Measurements from ENCODE around the gene SPATS1.
"Not testable (repeated sequence)": the region's sequence is repeated elsewhere in the genome, so short reads cannot be mapped to it uniquely, and the experiment has no call there.

The SPATS1 gene

DNA sequence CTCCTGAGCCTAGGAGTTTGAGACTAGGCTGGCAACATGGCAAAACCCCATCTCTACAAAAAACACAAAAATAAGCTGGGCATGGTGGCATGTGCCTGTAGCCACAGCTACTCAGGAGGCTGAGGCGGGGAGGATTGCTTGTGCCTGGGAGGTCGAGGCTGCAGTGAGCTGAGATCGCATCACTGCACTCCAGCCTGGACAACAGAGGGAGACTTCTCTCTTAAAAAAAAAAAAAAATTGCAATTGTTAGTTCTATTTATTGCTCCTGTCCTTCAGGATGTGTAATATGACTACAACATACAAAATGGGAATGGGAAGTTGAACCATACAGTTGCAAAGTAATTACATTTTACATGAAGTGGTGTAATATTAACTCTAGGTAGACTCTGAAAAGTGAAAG is 21.2 kb upstream of the SPATS1 start:
- Histone ChIP-seq H4K20me1 (ENCODE audit: insufficient read depth, low read length) (no peaks in the 10 kb centered on the region), H3K27ac (ENCODE audit: low read depth, low read length, poor library complexity, severe bottlenecking) (no peak overlapping the region), H3K27me3 (ENCODE audit: insufficient read depth, low read length) (no peaks in the 10 kb centered on the region), H3K79me2 (ENCODE audit: insufficient read depth, low read length) (no peaks in the 10 kb centered on the region), H3K9me3 (ENCODE audit: low read length) (no peaks in the 10 kb centered on the region), H3K36me3 (ENCODE audit: insufficient read depth, low read length) (no peaks in the 10 kb centered on the region), H3K9me2 (ENCODE audit: low read depth, low read length) (no peaks in the 10 kb centered on the region), H2AFZ (ENCODE audit: low read length) (no peak overlapping the region), H3F3A (ENCODE audit: insufficient read depth, low read length) (no peaks in the 10 kb centered on the region), H3K4me3 (ENCODE audit: low read depth, low read length, poor library complexity, severe bottlenecking) (no peak overlapping the region), H3K4me2 (ENCODE audit: low read length) (no peak overlapping the region), H3K9ac (ENCODE audit: low read length) (no peak overlapping the region), H3K4me1 (ENCODE audit: insufficient read depth, low read length, severe bottlenecking) (no peaks in the 10 kb centered on the region)
- TF ChIP-seq, protein P1, sequence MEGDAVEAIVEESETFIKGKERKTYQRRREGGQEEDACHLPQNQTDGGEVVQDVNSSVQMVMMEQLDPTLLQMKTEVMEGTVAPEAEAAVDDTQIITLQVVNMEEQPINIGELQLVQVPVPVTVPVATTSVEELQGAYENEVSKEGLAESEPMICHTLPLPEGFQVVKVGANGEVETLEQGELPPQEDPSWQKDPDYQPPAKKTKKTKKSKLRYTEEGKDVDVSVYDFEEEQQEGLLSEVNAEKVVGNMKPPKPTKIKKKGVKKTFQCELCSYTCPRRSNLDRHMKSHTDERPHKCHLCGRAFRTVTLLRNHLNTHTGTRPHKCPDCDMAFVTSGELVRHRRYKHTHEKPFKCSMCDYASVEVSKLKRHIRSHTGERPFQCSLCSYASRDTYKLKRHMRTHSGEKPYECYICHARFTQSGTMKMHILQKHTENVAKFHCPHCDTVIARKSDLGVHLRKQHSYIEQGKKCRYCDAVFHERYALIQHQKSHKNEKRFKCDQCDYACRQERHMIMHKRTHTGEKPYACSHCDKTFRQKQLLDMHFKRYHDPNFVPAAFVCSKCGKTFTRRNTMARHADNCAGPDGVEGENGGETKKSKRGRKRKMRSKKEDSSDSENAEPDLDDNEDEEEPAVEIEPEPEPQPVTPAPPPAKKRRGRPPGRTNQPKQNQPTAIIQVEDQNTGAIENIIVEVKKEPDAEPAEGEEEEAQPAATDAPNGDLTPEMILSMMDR (IDR thresholded peaks at IDR 0.05; ENCODE audit: low read length): no peak
- no peak for TF ChIP-seq EZH2 (IDR thresholded peaks at IDR 0.05; ENCODE audit: borderline replicate concordance, low read length)

DNA sequence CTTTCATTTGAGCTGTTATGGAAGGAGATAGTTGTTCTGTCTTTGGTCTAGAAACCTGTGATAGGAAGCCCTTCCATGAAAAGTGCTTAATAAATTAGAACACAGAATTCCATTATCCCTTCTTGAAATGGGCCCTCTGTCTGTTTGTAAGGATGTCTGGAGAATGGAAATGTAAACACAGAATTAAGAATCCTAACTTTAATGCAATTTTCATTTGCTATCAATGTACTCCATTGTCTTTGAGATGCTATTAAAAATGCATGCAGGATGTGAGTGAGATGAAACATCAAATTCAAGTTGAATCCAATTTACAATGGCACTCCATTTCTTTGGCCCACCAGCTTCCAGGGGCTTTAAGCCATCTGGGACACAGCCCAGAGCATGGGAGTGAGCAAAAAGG is 15.4 kb upstream of the SPATS1 start:
- no peak overlapping the region for H2AFZ ChIP-seq (ENCODE audit: low read length)
- no peaks in the 10 kb centered on the region for H3K36me3 ChIP-seq (ENCODE audit: insufficient read depth, low read length)
- H3K4me2 ChIP-seq (ENCODE audit: low read length): no peak overlapping the region
- H4K20me1 ChIP-seq (ENCODE audit: insufficient read depth, low read length): no peaks in the 10 kb centered on the region
- no peak overlapping the region for H3K9ac ChIP-seq (ENCODE audit: low read length)
- H3K4me1 ChIP-seq (ENCODE audit: insufficient read depth, low read length, severe bottlenecking): no peaks in the 10 kb centered on the region
- H3K79me2 ChIP-seq (ENCODE audit: insufficient read depth, low read length): no peaks in the 10 kb centered on the region
- H3K9me3 ChIP-seq (ENCODE audit: low read length): no peaks in the 10 kb centered on the region
- no peak overlapping the region for H3K27ac ChIP-seq (ENCODE audit: low read depth, low read length, poor library complexity, severe bottlenecking)
- H3F3A ChIP-seq (ENCODE audit: insufficient read depth, low read length): no peaks in the 10 kb centered on the region
- H3K27me3 ChIP-seq (ENCODE audit: insufficient read depth, low read length): peaks cover 5% of the 10 kb centered on the region; the same call in 1 of the 2 replicates
- TF ChIP-seq, protein P1 (IDR thresholded peaks at IDR 0.05; ENCODE audit: low read length): no peak
- TF ChIP-seq EZH2 (IDR thresholded peaks at IDR 0.05; ENCODE audit: borderline replicate concordance, low read length): no peak
- H3K9me2 ChIP-seq (ENCODE audit: low read depth, low read length): no peaks in the 10 kb centered on the region
- no peak overlapping the region for H3K4me3 ChIP-seq (ENCODE audit: low read depth, low read length, poor library complexity, severe bottlenecking)

DNA sequence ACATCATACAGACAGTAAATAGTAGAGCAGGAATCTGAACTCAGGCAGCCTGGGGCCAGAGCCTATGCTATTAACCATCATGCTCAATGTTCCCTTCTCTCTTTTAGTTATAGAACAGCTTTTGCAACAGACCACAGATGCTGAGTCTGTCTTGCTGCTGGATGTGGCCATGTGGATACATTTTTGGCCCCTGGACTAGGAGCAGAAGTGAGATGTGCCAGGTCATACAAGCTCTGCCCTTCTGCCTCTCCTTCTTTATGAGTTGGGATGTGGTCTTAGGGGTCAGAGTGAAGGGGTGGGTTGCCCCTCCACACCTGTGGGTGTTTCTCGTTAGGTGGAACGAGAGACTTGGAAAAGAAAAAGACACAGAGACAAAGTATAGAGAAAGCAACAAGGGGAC is 14.7 kb upstream of the SPATS1 start:
- no peaks in the 10 kb centered on the region for H3K9me3 ChIP-seq (ENCODE audit: low read length)
- no peak overlapping the region for H3K9ac ChIP-seq (ENCODE audit: low read length)
- H3K4me3 ChIP-seq (ENCODE audit: low read depth, low read length, poor library complexity, severe bottlenecking): no peak overlapping the region
- no peaks in the 10 kb centered on the region for H3K9me2 ChIP-seq (ENCODE audit: low read depth, low read length)
- no peak overlapping the region for H3K4me2 ChIP-seq (ENCODE audit: low read length)
- H3K36me3 ChIP-seq (ENCODE audit: insufficient read depth, low read length): no peaks in the 10 kb centered on the region
- no peaks in the 10 kb centered on the region for H3F3A ChIP-seq (ENCODE audit: insufficient read depth, low read length)
- TF ChIP-seq EZH2 (IDR thresholded peaks at IDR 0.05; ENCODE audit: borderline replicate concordance, low read length): no peak
- TF ChIP-seq, protein P1 (IDR thresholded peaks at IDR 0.05; ENCODE audit: low read length): no peak
- no peaks in the 10 kb centered on the region for H4K20me1 ChIP-seq (ENCODE audit: insufficient read depth, low read length)
- H3K79me2 ChIP-seq (ENCODE audit: insufficient read depth, low read length): no peaks in the 10 kb centered on the region
- peaks cover 5% of the 10 kb centered on the region; the same call in 1 of the 2 replicates for H3K27me3 ChIP-seq (ENCODE audit: insufficient read depth, low read length)
- no peak overlapping the region for H2AFZ ChIP-seq (ENCODE audit: low read length)
- no peak overlapping the region for H3K27ac ChIP-seq (ENCODE audit: low read depth, low read length, poor library complexity, severe bottlenecking)
- no peaks in the 10 kb centered on the region for H3K4me1 ChIP-seq (ENCODE audit: insufficient read depth, low read length, severe bottlenecking)

DNA sequence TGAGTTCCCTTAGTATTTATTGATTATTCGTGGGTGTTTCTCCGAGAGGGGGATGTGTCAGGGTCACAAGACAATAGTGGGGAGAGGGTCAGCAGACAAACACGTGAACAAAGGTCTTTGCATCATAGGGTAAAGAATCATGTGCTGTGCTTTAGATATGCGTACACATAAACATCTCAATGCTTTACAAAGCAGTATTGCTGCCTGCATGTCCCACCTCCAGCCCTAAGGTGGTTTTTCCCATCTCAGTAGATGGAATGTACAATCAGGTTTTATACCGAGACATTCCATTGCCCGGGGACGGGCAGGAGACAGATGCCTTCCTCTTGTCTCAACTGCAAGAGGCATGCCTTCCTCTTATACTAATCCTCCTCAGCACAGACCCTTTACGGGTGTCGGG is 14.2 kb upstream of the SPATS1 start:
- H3K27ac ChIP-seq (ENCODE audit: low read depth, low read length, poor library complexity, severe bottlenecking); H3K4me1 ChIP-seq (ENCODE audit: insufficient read depth, low read length, severe bottlenecking); H3K36me3 ChIP-seq (ENCODE audit: insufficient read depth, low read length); H3K9me2 ChIP-seq (ENCODE audit: low read depth, low read length); H3K79me2 ChIP-seq (ENCODE audit: insufficient read depth, low read length); H3K4me3 ChIP-seq (ENCODE audit: low read depth, low read length, poor library complexity, severe bottlenecking); H3K9me3 ChIP-seq (ENCODE audit: low read length); H3K27me3 ChIP-seq (ENCODE audit: insufficient read depth, low read length); H4K20me1 ChIP-seq (ENCODE audit: insufficient read depth, low read length); H2AFZ ChIP-seq (ENCODE audit: low read length); H3F3A ChIP-seq (ENCODE audit: insufficient read depth, low read length); H3K9ac ChIP-seq (ENCODE audit: low read length); H3K4me2 ChIP-seq (ENCODE audit: low read length): not testable (repeated sequence)
